Coronary artery (tissue), 2 donors: Measurements from ENCODE around the gene CIITA.
A peak's percentile ranks its signal among the peaks of the same experiment; 100 is the strongest.
"Not testable (repeated sequence)": the region's sequence is repeated elsewhere in the genome, so short reads cannot be mapped to it uniquely, and the experiment has no call there.

ENCODE experiments used
- DNase-seq: peaks from one replicate; pipeline ENCODE4 v3.0.0-alpha.2; 2017; ENCODE audit warnings: low spot score
- H3K27ac ChIP-seq, 2 donors: fragments of 200-600 bp; sonication (generic); one replicate each; pipeline ENCODE4 v1.5.1; 2016 to 2019
- H3K4me3 ChIP-seq: fragments of 200-600 bp; sonication (generic); 2 replicates; pipeline ENCODE4 v1.5.1; 2016; ENCODE audit warnings: mild to moderate bottlenecking, moderate library complexity
- TF ChIP-seq, protein P1 (sequence below): fragments of 200-600 bp; sonication (generic); IDR thresholded peaks from one replicate; pipeline ENCODE4 v1.5.1; 2019; ENCODE audit warnings: antibody characterized with exemption

The CIITA gene, protein sequence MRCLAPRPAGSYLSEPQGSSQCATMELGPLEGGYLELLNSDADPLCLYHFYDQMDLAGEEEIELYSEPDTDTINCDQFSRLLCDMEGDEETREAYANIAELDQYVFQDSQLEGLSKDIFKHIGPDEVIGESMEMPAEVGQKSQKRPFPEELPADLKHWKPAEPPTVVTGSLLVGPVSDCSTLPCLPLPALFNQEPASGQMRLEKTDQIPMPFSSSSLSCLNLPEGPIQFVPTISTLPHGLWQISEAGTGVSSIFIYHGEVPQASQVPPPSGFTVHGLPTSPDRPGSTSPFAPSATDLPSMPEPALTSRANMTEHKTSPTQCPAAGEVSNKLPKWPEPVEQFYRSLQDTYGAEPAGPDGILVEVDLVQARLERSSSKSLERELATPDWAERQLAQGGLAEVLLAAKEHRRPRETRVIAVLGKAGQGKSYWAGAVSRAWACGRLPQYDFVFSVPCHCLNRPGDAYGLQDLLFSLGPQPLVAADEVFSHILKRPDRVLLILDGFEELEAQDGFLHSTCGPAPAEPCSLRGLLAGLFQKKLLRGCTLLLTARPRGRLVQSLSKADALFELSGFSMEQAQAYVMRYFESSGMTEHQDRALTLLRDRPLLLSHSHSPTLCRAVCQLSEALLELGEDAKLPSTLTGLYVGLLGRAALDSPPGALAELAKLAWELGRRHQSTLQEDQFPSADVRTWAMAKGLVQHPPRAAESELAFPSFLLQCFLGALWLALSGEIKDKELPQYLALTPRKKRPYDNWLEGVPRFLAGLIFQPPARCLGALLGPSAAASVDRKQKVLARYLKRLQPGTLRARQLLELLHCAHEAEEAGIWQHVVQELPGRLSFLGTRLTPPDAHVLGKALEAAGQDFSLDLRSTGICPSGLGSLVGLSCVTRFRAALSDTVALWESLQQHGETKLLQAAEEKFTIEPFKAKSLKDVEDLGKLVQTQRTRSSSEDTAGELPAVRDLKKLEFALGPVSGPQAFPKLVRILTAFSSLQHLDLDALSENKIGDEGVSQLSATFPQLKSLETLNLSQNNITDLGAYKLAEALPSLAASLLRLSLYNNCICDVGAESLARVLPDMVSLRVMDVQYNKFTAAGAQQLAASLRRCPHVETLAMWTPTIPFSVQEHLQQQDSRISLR

DNA sequence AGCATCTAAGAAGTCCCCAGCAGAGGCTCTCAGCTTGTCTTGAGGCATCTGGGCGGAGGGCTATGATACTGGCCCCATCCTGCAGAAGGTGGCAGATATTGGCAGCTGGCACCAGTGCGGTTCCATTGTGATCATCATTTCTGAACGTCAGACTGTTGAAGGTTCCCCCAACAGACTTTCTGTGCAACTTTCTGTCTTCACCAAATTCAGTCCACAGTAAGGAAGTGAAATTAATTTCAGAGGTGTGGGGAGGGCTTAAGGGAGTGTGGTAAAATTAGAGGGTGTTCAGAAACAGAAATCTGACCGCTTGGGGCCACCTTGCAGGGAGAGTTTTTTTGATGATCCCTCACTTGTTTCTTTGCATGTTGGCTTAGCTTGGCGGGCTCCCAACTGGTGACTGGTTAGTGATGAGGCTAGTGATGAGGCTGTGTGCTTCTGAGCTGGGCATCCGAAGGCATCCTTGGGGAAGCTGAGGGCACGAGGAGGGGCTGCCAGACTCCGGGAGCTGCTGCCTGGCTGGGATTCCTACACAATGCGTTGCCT is at the start of gene CIITA:
CIITA (plus strand) TSS at position 404 of the 543 bp plus-strand sequence; CDS start at position 533, 129 bp downstream.
- TF ChIP-seq, protein P1, sequence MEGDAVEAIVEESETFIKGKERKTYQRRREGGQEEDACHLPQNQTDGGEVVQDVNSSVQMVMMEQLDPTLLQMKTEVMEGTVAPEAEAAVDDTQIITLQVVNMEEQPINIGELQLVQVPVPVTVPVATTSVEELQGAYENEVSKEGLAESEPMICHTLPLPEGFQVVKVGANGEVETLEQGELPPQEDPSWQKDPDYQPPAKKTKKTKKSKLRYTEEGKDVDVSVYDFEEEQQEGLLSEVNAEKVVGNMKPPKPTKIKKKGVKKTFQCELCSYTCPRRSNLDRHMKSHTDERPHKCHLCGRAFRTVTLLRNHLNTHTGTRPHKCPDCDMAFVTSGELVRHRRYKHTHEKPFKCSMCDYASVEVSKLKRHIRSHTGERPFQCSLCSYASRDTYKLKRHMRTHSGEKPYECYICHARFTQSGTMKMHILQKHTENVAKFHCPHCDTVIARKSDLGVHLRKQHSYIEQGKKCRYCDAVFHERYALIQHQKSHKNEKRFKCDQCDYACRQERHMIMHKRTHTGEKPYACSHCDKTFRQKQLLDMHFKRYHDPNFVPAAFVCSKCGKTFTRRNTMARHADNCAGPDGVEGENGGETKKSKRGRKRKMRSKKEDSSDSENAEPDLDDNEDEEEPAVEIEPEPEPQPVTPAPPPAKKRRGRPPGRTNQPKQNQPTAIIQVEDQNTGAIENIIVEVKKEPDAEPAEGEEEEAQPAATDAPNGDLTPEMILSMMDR: no peak
- Histone ChIP-seq H3K27ac (peak within 1 kb of the TSS in 1 of 2 donors; percentile 54), H3K4me3 (peak within 1 kb of the TSS; percentile 40)
- DNase-seq: no peak

GRCh38 chr16:10827691-10828341 is 49.2 kb upstream of the CIITA start:
- Histone ChIP-seq H3K4me3 (peak overlapping the region; percentile 56), H3K27ac (peak overlapping the region; percentile 90 to 98)
- TF ChIP-seq, protein P1: no peak
- DNase-seq: peak; percentile 90

GRCh38 chr16:10828851-10829366 is 48.1 kb upstream of the CIITA start:
- Histone ChIP-seq H3K27ac (peak overlapping the region; percentile 90 to 98), H3K4me3 (peak overlapping the region; percentile 56)
- peak; percentile 98 for DNase-seq
- TF ChIP-seq, protein P1: no peak

DNA sequence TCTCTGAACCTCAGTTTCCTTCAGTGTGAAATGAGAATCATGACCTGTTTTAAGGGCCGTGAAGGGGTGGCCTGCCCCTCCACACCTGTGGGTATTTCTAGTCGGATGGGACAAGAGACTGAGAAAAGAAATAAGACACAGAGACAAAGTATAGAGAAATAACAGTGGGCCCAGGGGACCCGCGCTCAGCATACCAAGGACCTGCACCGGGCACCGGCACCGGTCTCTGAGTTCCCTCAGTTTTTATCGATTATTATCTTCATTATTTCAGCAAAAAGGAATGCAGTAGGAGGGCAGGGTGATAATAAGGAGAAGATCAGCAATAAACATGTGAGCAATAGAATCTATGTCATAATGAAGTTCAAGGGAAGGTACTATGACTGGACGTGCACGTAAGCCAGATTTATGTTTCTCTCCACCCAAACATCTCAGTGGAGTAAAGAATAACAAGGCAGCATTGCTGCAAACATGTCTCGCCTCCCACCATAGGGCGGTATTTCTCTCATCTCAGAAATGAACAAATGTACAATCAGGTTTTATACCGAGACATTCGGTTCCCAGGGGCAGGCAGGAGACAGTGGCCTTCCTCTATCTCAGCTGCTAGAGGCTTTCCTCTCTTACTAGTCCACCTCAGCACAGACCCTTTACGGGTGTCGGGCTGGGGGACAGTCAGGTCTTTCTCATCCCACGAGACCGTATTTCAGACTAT is 47.5 kb upstream of the CIITA start:
- not testable (repeated sequence) for DNase-seq
- H3K4me3 ChIP-seq: peak overlapping the region; percentile 56

DNA sequence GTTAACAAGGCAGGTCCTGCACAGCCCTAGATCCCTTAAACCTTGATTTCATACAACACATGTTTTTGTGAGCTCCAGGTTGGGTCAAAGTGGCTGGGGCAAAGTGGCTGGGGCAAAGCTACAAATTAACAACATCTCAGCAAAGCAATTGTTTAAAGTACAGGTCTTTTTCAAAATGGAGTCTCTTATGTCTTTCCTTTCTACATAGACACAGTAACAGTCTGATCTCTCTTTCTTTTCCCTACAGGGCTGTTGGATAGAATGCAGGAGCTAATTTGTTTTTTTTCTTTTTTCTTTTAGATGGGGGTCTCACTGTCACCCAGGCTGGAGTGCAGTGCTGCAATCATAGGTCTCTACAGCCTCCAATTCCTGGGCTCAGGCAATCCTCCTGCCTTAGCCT is 46.8 kb upstream of the CIITA start:
- not testable (repeated sequence) for DNase-seq, H3K4me3 ChIP-seq
- peak overlapping the region in 1 of 2 donors; percentile 98 for H3K27ac ChIP-seq

More for the DNA sequence above, 47.5 kb upstream of the CIITA start:
- H3K27ac ChIP-seq: peak overlapping the region; percentile 90 to 98

DNA sequence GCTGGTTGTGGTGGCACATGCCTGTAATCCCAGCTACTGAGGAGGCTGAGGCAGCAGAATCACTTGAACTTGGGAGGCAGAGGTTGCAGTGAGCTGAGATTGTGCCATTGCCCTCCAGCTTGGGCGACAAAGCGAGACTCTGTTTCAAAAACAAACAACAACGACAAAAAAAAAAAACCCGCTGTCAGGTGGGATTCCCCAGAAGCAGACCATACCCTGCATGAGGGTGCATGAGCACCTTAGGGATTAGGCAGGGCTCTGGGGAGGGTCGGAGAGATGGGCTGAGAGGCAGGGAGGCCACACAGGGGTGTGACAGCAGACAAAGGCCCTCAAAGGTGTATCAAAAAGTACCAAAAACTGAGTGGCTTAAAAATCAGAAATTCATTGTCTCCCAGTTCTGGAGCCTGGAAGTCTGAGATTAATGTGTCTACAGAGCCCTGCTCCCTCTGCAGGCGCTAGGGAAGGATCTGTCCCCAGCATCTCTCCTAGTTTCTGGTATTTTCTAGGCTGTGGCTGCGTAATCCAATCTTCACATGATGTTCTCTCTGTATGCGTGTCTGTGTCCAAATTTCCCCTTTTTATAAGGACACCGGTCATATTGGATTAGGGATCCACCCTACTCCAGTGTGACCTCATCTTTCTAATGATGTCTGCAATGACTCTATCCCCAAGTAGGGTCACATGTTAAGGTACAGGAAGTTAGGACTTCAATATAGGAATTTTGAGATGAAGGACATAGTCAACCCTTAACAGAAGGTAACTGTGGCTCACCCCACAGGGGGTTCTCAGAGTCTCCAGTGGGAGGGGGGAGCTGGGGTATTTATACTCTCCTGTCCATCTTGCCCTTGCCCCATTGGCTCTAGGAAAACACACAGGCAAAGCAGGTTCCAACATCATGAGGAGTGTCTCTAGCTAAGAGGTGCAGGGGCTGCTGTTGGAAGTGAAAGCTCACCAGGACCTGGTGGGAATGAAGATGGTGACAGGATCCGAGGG is 44.8 kb upstream of the CIITA start:
- no peak overlapping the region for H3K4me3 ChIP-seq
- no peak overlapping the region for H3K27ac ChIP-seq
- TF ChIP-seq, protein P1: no peak
- DNase-seq: no peak
